Measurements from ENCODE around the gene SH2B3.

SH2B3 gene

GRCh38 chr12:111429828-111430432, 24.2 kb downstream of the SH2B3 start:
- no peak for DNase-seq

GRCh38 chr12:111430433-111431353, 25.0 kb downstream of the SH2B3 start:
- peak; percentile 55 for DNase-seq

- no peak for DNase-seq
These were observed 26.0 kb downstream of the SH2B3 start for GRCh38 chr12:111431772-111432171.

- no peak for DNase-seq
These were observed 28.3 kb downstream of the SH2B3 start for GRCh38 chr12:111434049-111434448.

GRCh38 chr12:111434680-111435338, 29.1 kb downstream of the SH2B3 start:
- DNase-seq = peak; percentile 83

GRCh38 chr12:111435661-111436201, 30.0 kb downstream of the SH2B3 start:
- no peak for DNase-seq

DNA sequence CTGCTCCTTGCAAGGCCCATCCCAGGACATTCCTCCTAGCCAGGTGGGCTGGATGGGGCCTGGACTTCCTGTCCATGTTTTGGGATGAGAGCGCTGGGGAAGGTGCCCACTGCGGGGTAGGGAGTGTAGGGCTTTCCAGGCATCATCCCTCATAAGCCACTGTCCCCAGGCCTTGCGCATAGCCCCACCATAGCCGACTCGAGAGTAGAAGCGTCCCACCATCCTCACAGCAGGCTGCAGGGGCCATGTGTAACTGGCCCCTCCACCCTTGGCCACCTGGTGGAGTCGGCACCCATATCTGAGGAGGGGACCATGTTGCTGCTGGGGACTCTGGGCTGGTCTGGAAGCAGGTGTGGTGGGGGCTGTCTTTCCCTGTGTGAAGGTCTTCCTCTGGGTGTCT, 30.5 kb downstream of the SH2B3 start:
- no peak for DNase-seq

- no peak for DNase-seq
These were observed 31.1 kb downstream of the SH2B3 start for GRCh38 chr12:111436811-111437210.

DNA sequence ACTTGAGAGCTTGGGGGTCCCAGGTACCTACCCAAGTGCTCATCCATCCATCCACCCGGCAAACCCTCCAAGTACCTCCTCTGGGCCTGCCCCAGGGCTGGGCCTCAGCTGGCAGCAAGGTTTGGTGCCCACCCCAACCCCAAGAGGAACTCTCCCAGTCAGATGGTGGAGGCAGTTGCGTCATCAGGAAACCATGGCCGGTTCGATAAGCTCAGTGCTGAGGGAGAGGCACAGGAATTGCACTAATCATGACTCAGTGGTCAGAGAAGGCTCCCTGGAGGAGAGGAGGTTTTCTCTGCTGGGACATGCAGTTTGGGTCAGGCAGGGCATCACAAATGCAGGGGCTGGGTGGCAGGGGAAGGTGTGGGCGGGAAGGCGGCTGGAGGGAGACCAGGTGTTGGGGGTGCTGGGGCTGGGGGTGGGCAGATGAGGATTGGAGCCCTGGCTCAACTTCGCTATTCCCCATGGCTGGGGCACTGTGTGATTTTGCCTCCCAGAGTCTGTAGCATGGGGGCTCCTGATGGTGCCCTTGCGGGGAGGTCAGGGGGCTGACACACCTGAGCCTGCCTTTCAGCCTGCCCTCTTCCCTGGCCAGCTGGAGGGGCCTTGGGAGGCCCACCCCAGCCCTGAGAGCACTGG, 32.2 kb downstream of the SH2B3 start:
- DNase-seq = no peak

DNA sequence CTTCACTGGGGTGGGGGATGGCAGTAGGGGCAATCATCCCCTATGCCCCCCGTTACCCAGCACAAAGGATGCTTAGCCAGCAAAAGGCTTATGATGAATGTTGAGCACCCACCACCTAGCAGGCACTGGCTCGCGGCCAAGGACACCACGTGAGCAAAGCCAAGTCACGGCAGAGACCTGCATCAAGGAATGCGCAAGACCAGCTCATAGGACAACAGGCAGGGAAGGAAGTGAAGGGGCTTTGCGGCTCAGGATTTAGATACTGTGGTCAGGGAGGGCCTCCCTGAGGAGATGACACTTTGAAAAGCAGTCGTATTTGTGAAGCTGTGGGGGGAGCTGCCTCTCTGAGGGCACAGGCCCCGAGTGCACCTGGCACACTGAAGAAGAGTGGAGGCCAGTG, 32.8 kb downstream of the SH2B3 start:
- DNase-seq = peak; percentile 49

DNA sequence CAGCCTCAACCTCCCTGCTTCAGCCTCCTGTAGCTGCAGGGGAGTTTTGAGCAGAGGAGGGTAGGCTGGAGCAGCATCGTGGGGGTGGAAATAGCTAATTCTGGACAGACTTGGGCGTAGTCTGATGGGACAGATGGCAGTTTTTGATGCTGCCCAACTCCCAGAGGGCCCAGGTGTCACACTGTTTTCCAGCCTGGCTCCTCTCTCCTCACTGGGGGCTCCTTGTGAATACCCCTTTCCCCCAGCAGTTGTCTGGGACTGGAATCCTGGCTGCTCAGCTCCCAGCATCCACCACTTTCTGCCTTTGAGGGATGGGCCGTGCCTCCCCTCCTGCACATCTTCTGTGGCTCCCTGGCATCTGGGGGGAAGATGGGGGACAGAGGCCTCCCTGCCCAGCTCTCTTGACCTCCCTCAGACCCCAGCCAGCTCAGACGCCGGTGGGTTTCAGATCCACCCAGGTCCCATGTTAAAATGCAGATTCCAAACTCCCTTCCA, 34.0 kb downstream of the SH2B3 start:
- no peak for DNase-seq

GRCh38 chr12:111440152-111440551, 34.4 kb downstream of the SH2B3 start:
- DNase-seq = no peak

GRCh38 chr12:111440631-111441030, 34.9 kb downstream of the SH2B3 start:
- no peak for DNase-seq

DNA sequence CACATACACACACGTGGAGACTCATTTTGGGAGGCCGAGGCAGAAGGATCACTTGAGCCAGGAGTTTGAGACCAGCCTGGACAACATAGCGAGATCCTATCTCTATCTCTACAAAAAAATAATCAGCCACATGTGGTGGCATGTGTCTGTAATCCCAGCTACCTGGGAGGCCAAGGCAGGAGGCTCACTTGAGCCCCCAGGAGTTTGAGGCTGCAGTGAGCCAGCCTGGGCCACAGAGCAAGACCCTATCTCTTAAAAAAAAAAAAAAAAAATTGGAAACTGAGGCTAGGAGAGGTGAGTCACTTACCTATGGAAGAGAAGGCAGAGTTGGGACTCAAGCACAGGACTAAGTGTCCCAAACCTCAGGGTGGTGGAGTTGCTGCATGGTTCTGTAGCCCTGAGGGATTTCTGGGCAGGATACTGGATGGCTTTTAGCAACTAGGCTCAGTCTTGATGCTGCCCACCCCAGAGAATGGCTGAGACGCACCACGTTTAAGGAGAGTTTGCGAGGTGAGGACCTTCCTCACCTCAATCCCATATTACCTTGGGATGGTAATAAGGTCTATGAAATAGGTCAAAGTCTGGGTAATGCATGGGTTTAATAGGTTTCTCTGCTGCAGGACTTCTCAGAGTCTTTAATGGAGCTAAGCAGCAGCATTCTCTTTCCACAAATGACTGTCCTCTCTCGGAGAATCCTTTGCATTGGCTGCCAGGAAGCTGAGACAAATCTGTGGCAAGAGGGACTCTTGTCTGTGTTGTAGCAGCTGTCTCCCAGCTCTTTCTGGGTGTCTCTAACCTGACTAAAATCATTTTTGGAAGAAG, 35.6 kb downstream of the SH2B3 start:
- DNase-seq = no peak

DNA sequence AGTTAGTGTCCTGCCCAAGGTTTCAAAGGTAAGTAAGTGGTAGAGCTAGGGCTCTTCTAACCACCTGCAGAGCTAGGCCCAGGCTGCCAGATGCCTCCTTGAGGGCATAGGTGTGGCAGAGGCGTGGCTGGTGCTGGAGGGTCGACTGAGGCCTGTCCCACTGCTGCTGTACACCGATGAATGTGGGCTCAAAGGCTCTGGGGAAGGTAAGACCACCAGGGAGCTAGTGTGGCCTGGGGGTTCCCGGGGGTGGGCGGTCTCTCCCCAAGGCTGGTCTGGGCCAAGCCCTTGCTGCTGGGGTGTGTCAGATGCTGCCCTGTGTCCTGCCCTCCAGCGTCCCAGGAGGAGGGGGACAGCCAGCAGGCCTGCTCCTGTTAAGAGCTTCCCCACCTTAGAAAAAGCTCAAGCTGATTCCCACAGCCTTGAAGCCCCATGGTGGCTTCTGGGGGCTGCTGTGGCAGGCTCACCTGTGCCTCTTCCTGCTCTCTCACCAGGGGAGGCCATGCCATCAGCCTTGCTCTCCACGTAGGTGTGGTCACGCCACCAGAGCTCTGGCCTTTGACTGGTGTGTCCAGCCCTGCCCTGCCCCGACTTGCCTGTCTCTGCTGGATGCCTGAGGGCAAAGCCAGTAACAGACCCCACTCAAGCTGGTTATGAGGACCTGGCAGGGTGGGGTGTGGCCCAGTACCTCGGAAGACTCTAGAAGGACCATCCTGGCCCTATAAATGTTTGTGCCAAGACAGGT, 36.8 kb downstream of the SH2B3 start:
- no peak for DNase-seq

DNA sequence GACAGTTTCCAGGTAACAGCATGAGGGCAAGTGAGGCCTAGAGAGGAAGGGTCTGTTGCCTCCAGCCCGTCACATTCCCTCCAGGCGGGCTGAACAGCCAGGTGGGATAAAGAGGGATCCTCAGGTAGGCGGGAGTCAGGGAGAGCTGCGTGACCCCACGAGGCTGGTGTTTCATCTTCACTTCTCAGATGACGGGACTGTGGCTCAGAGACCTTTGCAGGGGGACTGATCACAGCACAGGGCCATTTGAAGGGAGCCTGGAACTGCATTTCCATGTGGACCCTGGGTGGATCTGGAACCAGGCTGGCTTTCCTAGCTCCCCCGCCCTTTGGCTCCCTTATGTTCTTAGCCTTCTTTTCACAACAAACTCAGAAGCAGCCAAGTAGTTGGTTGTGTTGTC, 37.4 kb downstream of the SH2B3 start:
- DNase-seq = no peak

- DNase-seq = peak; percentile 74
These were observed 37.9 kb downstream of the SH2B3 start for GRCh38 chr12:111443586-111443985.

DNA sequence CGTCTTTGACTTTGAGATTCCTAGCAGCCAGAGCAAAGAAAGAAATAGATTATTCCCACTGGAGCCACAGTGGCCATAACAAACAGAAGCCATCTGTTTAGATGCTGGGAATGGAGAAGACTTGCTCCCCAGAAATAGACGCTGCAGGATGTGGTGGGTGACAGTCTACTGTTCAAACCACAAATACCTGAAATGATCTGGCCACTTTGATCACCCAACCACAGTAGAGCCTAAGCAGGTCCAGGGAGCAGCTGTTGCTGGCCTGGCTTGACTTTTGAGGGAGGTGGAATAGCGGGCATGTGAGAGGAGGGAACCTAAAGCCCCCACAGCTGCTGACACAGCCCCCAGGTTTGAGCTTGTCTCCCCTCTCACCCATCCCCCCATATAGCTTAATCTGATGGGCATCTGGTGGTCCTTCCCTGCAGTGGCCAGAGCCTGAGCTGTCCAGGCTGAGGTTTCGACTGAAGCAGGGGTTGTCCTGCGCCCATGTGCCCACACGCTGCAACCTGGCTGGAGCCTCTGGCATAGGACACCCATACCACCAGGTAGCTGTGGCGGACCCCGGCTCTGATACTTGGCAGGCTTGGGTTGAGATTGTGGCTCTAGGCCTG, 38.7 kb downstream of the SH2B3 start:
- peak; percentile 39 for DNase-seq

- DNase-seq = peak; percentile 91
These were observed 39.4 kb downstream of the SH2B3 start for GRCh38 chr12:111444925-111445725.

All from stimulated activated CD4-positive, alpha-beta T cell treated with anti-CD3 and anti-CD28 coated beads, Interleukin-1b, Interleukin-23, amount 100 ng/mL, for 48 hours (primary cell).